OCI-LY3 (cell line): ENCODE measurements around the gene RAB11FIP5.

ENCODE experiments used
- CTCF ChIP-seq: fragments of 200-600, 300-600 bp; sonication (generic); IDR thresholded peaks from 2 replicates; pipeline ENCODE4 v1.5.1; 2014; ENCODE audit warnings: antibody characterized with exemption, low read length, low read depth
- EZH2phosphoT487 ChIP-seq: fragments of 200-600 bp; shearing (Covaris generic); IDR thresholded peaks from 2 replicates; pipeline ENCODE4 v1.6.1; 2018; ENCODE audit warnings: antibody characterized with exemption, mixed run types, low read depth

GRCh38 chr2:73106791-73107190 is 6.0 kb downstream of the RAB11FIP5 start:
- TF ChIP-seq CTCF (no peak), EZH2phosphoT487 (no peak)
